HepG2 (cell line): Measurements from ENCODE around the gene ZNF548. TPM values are rescaled to one million over a fixed set of nuclear protein-coding genes. Genes with fewer than 3 reads are reported as not detected.

Source experiments
- ATAC-seq: fragments of 200-7000 bp; cut with Tn5 transposase; 3 replicates; pipeline ENCODE4 v1.9.1; 2020; ENCODE audit warnings: mild to moderate bottlenecking, moderate library complexity
- BruUV-seq: library from RNA; stranded (reverse); fragments of 400-500 nt; replicated peaks from 2 replicates; lab custom pipeline; 2021; lab: Mats Ljungman, UMichigan
- CTCF ChIA-PET: fragments of 300-600 bp; formaldehyde crosslinking; extraction: SDS; loops from one replicate; lab custom pipeline; 2021; ENCODE audit warnings: low total read pairs, inconsistent platforms, low intra/inter-chr PET ratio; lab: Yijun Ruan, JAX
- POLR2A ChIA-PET: fragments of 350-600 bp; sonication (Branson Sonifier 250); formaldehyde crosslinking; loops from one replicate; lab custom pipeline; 2020; ENCODE audit warnings: antibody characterized with exemption, inconsistent platforms; lab: Yijun Ruan, JAX
- DNase-seq: peaks from one replicate; pipeline ENCODE4 v3.0.0-alpha.2; 2015; ENCODE audit warnings: low spot score
- FAIRE-seq: peaks from 3 replicates; lab custom pipeline; 2011; peaks lifted over from hg19 to GRCh38; lab: Jason Lieb, UNC
- H2AFZ ChIP-seq: one replicate; pipeline ENCODE4 v1.6.1; 2011; ENCODE audit warnings: low read length, inconsistent platforms
- H3K27ac ChIP-seq: fragments of 300-600 bp; 3 replicates; pipeline ENCODE4 v1.8.0; 2011; ENCODE audit warnings: mixed run types, mild to moderate bottlenecking, mixed read lengths, low read length, inconsistent platforms; ENCODE audit not compliant: insufficient read depth; ENCODE audit errors: extremely low read length
- H3K27me3 ChIP-seq, 2 experiments: fragments of 200-600 bp in 1 of 2; 2 replicates in 1 of 2; 3 replicates in 1 of 2; pipeline versions ENCODE4 v1.6.0 to v1.8.0; 2011; ENCODE audit warnings: low read length in 2 of 2, mild to moderate bottlenecking in 2 of 2, moderate library complexity in 2 of 2, inconsistent platforms in 1 of 2; ENCODE audit not compliant: insufficient read depth in 2 of 2, control insufficient read depth in 1 of 2
- H3K36me3 ChIP-seq, 2 experiments: fragments of 200-600 bp in 1 of 2; replicated peaks in 1 of 2; 2 replicates in 1 of 2; 3 replicates in 1 of 2; pipeline versions ENCODE4 v1.5.1 to v1.8.0; 2011; ENCODE audit warnings: low read length in 2 of 2, inconsistent platforms in 1 of 2; ENCODE audit not compliant: insufficient read depth in 2 of 2, control insufficient read depth in 1 of 2
- H3K4me1 ChIP-seq: 2 replicates; pipeline ENCODE4 v1.5.1; 2012; ENCODE audit warnings: low read length, inconsistent platforms; ENCODE audit not compliant: insufficient read depth
- H3K4me2 ChIP-seq: 2 replicates; pipeline ENCODE4 v1.6.0; 2011; ENCODE audit warnings: low read depth, low read length, inconsistent platforms
- H3K4me3 ChIP-seq, 3 experiments: fragments of 200-600 bp in 1 of 3; sonication (generic), shearing (Covaris generic) in 1 of 3; replicated peaks in 1 of 3; 2 replicates each; pipeline ENCODE4 v1.5.1; 2011 to 2016; ENCODE audit warnings: low read length in 3 of 3, inconsistent platforms in 2 of 3, low read depth in 2 of 3, mild to moderate bottlenecking in 2 of 3, control low read depth in 1 of 3, mixed read lengths in 1 of 3; ENCODE audit not compliant: insufficient read depth in 1 of 3
- H3K79me2 ChIP-seq: one replicate; pipeline ENCODE4 v1.6.1; 2011; ENCODE audit warnings: low read length, inconsistent platforms; ENCODE audit not compliant: insufficient read depth
- H3K9ac ChIP-seq: 2 replicates; pipeline ENCODE4 v1.6.0; 2011; ENCODE audit warnings: mild to moderate bottlenecking, low read depth, low read length, inconsistent platforms; ENCODE audit not compliant: insufficient read depth
- H3K9me3 ChIP-seq: 2 replicates; pipeline ENCODE4 v1.5.1; 2012; ENCODE audit warnings: mild to moderate bottlenecking, low read length
- H4K20me1 ChIP-seq: 2 replicates; pipeline ENCODE4 v1.6.0; 2011; ENCODE audit warnings: inconsistent platforms, mild to moderate bottlenecking, low read length, moderate library complexity; ENCODE audit not compliant: insufficient read depth
- ATF1 ChIP-seq: IDR thresholded peaks from 2 replicates; pipeline ENCODE4 v1.6.1; 2016; ENCODE audit warnings: mild to moderate bottlenecking, control low read depth
- CBX2 ChIP-seq, 2 experiments: fragments of 200-600 bp in 1 of 2; sonication (generic); formaldehyde crosslinking in 1 of 2; IDR thresholded peaks; 2 replicates each; pipeline versions ENCODE4 v1.7.0 to v1.8.1; 2018 to 2022; ENCODE audit warnings: low read depth in 2 of 2, low read length in 1 of 2, mild to moderate bottlenecking in 1 of 2, missing genetic modification reagents in 1 of 2
- CREB1 ChIP-seq, 2 experiments: fragments of 450-650 bp in 1 of 2; IDR thresholded peaks; 2 replicates each; pipeline ENCODE4 v1.6.1; 2016 to 2017; ENCODE audit warnings: control low read depth in 1 of 2, mild to moderate bottlenecking in 1 of 2, missing compliant biosample characterization in 1 of 2, missing genetic modification characterization in 1 of 2
- GABPB1 ChIP-seq: IDR thresholded peaks from 2 replicates; pipeline ENCODE4 v1.6.1; 2016; ENCODE audit warnings: mild to moderate bottlenecking, missing genetic modification reagents, moderate library complexity, missing compliant biosample characterization
- GATAD1 ChIP-seq: IDR thresholded peaks from 2 replicates; pipeline ENCODE4 v1.6.1; 2016; ENCODE audit warnings: missing genetic modification reagents, missing compliant biosample characterization
- MAFG ChIP-seq: sonication (generic); formaldehyde crosslinking; IDR thresholded peaks from 2 replicates; pipeline ENCODE4 v1.5.1; 2020; ENCODE audit warnings: mild to moderate bottlenecking, missing genetic modification reagents
- MIXL1 ChIP-seq: IDR thresholded peaks from 2 replicates; pipeline ENCODE4 v1.6.1; 2016
- POLR2G ChIP-seq: fragments of 200-400 bp; formaldehyde crosslinking; IDR thresholded peaks from 2 replicates; pipeline ENCODE4 v1.6.1; 2018; ENCODE audit warnings: mild to moderate bottlenecking, low read depth, low read length, moderate library complexity
- RFX5 ChIP-seq: IDR thresholded peaks from 2 replicates; pipeline ENCODE4 v1.6.1; 2011; ENCODE audit warnings: low read depth, low read length, improper control_type of control experiment
- SAP130 ChIP-seq: IDR thresholded peaks from 2 replicates; pipeline ENCODE4 v1.6.1; 2016; ENCODE audit warnings: low read depth
- SIN3A ChIP-seq: IDR thresholded peaks from 2 replicates; pipeline ENCODE4 v1.6.1; 2011; ENCODE audit warnings: low read depth, mild to moderate bottlenecking, control low read depth, low read length, borderline replicate concordance
- SOX13 ChIP-seq, 3 experiments: fragments of 450-650 bp in 1 of 3; sonication (generic) in 1 of 3; formaldehyde crosslinking in 1 of 3; IDR thresholded peaks in 2 of 3; conservative IDR thresholded peaks in 1 of 3; 2 replicates each; pipeline versions ENCODE4 v1.5.0 to v1.6.1; 2016 to 2020; ENCODE audit warnings: antibody characterized with exemption in 1 of 3, mild to moderate bottlenecking in 1 of 3, missing compliant biosample characterization in 1 of 3, missing genetic modification reagents in 1 of 3, moderate library complexity in 1 of 3
- SPEN ChIP-seq: sonication (generic); formaldehyde crosslinking; IDR thresholded peaks from 2 replicates; pipeline ENCODE4 v1.5.1; 2020; ENCODE audit warnings: low read depth, mild to moderate bottlenecking, missing genetic modification reagents
- ZC3H13 ChIP-seq: sonication (generic); formaldehyde crosslinking; IDR thresholded peaks from 2 replicates; pipeline ENCODE4 v1.8.1; 2023; ENCODE audit warnings: mild to moderate bottlenecking, missing genetic modification reagents, moderate library complexity
- ZEB1 ChIP-seq: IDR thresholded peaks from 2 replicates; pipeline ENCODE4 v1.6.1; 2012; ENCODE audit warnings: mild to moderate bottlenecking, low read depth, inconsistent platforms; ENCODE audit not compliant: insufficient replicate concordance
- ZNF431 ChIP-seq: sonication (generic); formaldehyde crosslinking; IDR thresholded peaks from 2 replicates; pipeline ENCODE4 v1.9.0; 2022; ENCODE audit warnings: missing genetic modification reagents, low read depth, mild to moderate bottlenecking, borderline replicate concordance
- ZNF792 ChIP-seq: IDR thresholded peaks from 2 replicates; pipeline ENCODE4 v1.6.1; 2016
- WGBS: methylation state at CpG from one replicate; pipeline ENCODE4 v1.1.6; 2017; ENCODE audit warnings: low lambda C conversion rate; 5-methylcytosine and 5-hydroxymethylcytosine counted together
- in situ Hi-C: cut with HindIII; loops from 2 replicates; pipeline ENCODE4 v1.10.0; 2017; ENCODE audit warnings: low pct_unique_long_range_greater_than_20kb; ENCODE audit not compliant: extremely low pct_ligation_motif_present
- intact Hi-C: fragments of 100-400 bp; cut with micrococcal nuclease; formaldehyde crosslinking; loops from one replicate; pipeline ENCODE4 v1.10.0; 2022; ENCODE audit not compliant: unreplicated experiment
- polyA plus RNA-seq, 8 experiments: library from polyadenylated mRNA; depleted of rRNA in 3 of 8; stranded (reverse) in 7 of 8; unstranded in 1 of 8; fragments of >200 nt; fragmentation: Illumina TruSeq in 4 of 8; extraction: Trizol in 4 of 8; gene quantifications; 2 replicates each; pipeline versions ENCODE4 v1.2.1 to v1.2.3, GENCODE V29; 2011 to 2016; ENCODE audit warnings: low read depth in 4 of 8, missing spikeins in 1 of 8, mixed read lengths in 1 of 8; ENCODE audit not compliant: insufficient read depth in 1 of 8
- total RNA-seq, 5 experiments: library from RNA; depleted of rRNA; stranded (reverse); fragments of >200 nt; fragmentation: Illumina TruSeq; extraction: Trizol; gene quantifications; 2 replicates each; pipeline ENCODE4 v1.2.3, GENCODE V29; 2016; ENCODE audit warnings: low read depth in 1 of 5
- TF ChIP-seq, protein P1 (sequence below): sonication (generic); formaldehyde crosslinking; IDR thresholded peaks from 2 replicates; pipeline ENCODE4 v1.4.0; 2020; ENCODE audit warnings: missing genetic modification reagents
- TF ChIP-seq, protein P2 (sequence below): sonication (generic); formaldehyde crosslinking; IDR thresholded peaks from 2 replicates; pipeline ENCODE4 v1.4.0; 2020; ENCODE audit warnings: missing genetic modification reagents, low read depth, mild to moderate bottlenecking, borderline replicate concordance
- TF ChIP-seq, protein P3 (sequence below): sonication (generic); formaldehyde crosslinking; IDR thresholded peaks from 2 replicates; pipeline ENCODE4 v1.8.1; 2023; ENCODE audit warnings: mild to moderate bottlenecking, inconsistent platforms, moderate library complexity, missing genetic modification reagents, borderline replicate concordance

The ZNF548 gene
- total and polyA plus RNA-seq, 2 of the 13 experiments (the other 11 are each of a cell fraction or from before 2014, with no cell fraction given) = 19.6 to 24.9 TPM

DNA sequence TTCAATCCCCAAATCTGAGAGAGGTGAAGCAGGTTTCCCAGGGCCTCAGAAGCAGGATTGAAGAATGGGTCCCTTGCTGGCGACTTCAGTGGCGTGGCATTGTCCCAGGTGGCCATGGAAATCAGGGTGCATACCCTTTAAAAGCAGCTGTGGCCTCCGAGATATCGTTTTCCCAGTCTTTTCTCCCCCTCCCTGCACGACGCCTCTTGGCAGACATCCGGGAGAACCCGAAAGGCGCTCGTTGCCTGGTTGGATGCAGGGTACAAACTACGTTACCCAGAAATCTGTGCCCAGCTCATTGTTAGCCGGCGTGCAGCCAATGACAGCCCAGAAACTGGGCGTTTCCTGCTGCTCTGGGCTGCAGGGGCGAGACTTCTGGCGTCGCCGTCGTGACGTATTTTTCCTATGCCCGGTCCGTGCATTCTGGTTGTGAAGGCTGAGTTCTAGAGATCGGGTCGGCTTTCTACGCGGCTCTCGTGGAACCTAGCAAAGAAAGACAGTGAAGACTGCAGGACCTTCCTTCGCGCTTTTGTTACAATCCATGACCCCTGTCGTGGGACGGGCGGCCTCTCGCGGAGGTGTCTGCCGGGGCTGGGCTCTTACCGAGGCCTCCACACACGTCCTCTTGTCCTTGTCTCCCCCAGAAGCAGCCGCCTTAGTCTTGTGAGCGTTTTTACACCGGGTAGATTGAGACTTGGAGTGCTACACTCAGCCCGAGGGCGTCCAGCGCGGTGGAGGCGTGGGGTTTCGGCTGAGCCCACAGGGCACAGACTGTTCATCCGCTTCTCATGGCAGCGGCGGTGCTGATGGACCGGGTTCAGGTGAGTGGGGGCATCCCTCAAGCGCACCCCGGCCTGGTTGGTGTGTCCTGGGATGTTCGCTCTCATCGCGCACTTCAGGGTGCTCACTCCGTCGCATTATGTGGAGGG, 38.5 kb upstream of the ZNF548 start, which contains the start of gene ZNF304:
TSS of gene ZNF304 (plus strand) at position 395 of the 929 bp plus-strand sequence. CDS start at position 789, 394 bp downstream.
- Histone ChIP-seq H3K9ac (peak within 1 kb of the TSS; percentile 94), H4K20me1 (no peaks in the 10 kb centered on the region), H3K9me3 (no peaks in the 10 kb centered on the region), H3K36me3 (peaks cover 4 to 32% of the 10 kb centered on the region in 2 experiments; a peak in 4 of 5 replicates), H3K4me2 (peak within 1 kb of the TSS; percentile 91), H2AFZ (peak within 1 kb of the TSS; percentile 91), H3K79me2 (peaks cover 27% of the 10 kb centered on the region), H3K27me3 (no peaks in the 10 kb centered on the region; a peak in 1 of 5 replicates), H3K4me3 (peak within 1 kb of the TSS; percentile 79 to 100 (median 98)), H3K4me1 (peaks cover 29% of the 10 kb centered on the region), H3K27ac (peak within 1 kb of the TSS; percentile 56)
- DNase-seq = peak; percentile 93
- BruUV-seq = TSS peak; percentile 64
- ChIA-PET CTCF (no interaction called here), POLR2A (interaction anchor here (0.6 to 1.4 kb wide), 6 partner anchors 12 to 464 kb away, joined by 3 to 11 read pairs (median 3); partner anchors contain the start of genes TRAPPC2B, ZNF547, ZNF552 and ZNF749)
- WGBS = 3% methylated on average over 30 of the region's 57 CpGs
- peak; percentile 100 for ATAC-seq
- intact Hi-C loops = no loop called here
- FAIRE-seq = peak; percentile 99
- in situ Hi-C loops = no loop called here
- TF ChIP-seq CREB1 (IDR thresholded peaks at IDR 0.05) (peak; percentile 96), CREB1 (CRISPR knock-in tag; IDR thresholded peaks at IDR 0.05) (peak; percentile 99), POLR2G (peak; percentile 85), ZNF431 (CRISPR knock-in tag) (no peak), GATAD1 (peak; percentile 98), CBX2 (IDR thresholded peaks at IDR 0.05; ENCODE audit: low read depth, low read length) (no peak), CBX2 (CRISPR knock-in tag; IDR thresholded peaks at IDR 0.05; ENCODE audit: low read depth) (no peak), ZEB1 (no peak), SPEN (CRISPR knock-in tag) (peak; percentile 89), ZC3H13 (CRISPR knock-in tag) (no peak), SIN3A (0 out of 2 replicates have a peak, but pooled peaks have one; percentile 50), GABPB1 (peak; percentile 93), MIXL1 (CRISPR knock-in tag) (peak; percentile 66; the same call in 1 of the 2 replicates), SAP130 (CRISPR knock-in tag) (peak; percentile 96), ZNF792 (CRISPR knock-in tag) (no peak), SOX13 (IDR thresholded peaks at IDR 0.05) (no peak), SOX13 (CRISPR knock-in tag; conservative IDR thresholded peaks at IDR 0.05 in 1 of 2, IDR thresholded peaks at IDR 0.05 in 1 of 2) (peak in 1 of 2 experiments; percentile 51; a peak in 1 of 4 replicates), ATF1 (CRISPR knock-in tag) (peak; percentile 98), MAFG (CRISPR knock-in tag) (no peak), RFX5 (peak; percentile 52; the same call in 1 of the 2 replicates)
- TF ChIP-seq, protein P1, sequence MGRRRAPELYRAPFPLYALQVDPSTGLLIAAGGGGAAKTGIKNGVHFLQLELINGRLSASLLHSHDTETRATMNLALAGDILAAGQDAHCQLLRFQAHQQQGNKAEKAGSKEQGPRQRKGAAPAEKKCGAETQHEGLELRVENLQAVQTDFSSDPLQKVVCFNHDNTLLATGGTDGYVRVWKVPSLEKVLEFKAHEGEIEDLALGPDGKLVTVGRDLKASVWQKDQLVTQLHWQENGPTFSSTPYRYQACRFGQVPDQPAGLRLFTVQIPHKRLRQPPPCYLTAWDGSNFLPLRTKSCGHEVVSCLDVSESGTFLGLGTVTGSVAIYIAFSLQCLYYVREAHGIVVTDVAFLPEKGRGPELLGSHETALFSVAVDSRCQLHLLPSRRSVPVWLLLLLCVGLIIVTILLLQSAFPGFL (CRISPR knock-in tag) = no peak
- TF ChIP-seq, protein P2, sequence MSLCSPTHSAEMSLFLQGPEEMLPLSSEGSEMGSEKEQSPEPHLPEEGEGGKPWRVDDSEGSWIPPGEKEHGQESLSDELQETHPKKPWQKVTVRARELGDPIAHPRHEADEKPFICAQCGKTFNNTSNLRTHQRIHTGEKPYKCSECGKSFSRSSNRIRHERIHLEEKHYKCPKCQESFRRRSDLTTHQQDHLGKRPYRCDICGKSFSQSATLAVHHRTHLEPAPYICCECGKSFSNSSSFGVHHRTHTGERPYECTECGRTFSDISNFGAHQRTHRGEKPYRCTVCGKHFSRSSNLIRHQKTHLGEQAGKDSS (CRISPR knock-in tag) = 0 out of 2 replicates have a peak, but pooled peaks have one; percentile 20
- TF ChIP-seq, protein P3, sequence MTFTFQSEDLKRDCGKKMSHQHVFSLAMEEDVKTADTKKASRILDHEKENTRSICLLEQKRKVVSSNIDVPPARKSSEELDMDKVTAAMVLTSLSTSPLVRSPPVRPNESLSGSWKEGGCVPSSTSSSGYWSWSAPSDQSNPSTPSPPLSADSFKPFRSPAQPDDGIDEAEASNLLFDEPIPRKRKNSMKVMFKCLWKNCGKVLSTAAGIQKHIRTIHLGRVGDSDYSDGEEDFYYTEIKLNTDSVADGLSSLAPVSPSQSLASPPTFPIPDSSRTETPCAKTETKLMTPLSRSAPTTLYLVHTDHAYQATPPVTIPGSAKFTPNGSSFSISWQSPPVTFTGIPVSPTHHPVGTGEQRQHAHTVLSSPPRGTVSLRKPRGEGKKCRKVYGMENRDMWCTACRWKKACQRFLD (CRISPR knock-in tag) = no peak
